HK-2 (cell line): ENCODE measurements around the gene PCMTD2.

Experiments
- DNase-seq: peaks from one replicate; pipeline ENCODE4 v3.0.0-alpha.2; 2018; ENCODE audit not compliant: unreplicated experiment

The PCMTD2 gene

DNA sequence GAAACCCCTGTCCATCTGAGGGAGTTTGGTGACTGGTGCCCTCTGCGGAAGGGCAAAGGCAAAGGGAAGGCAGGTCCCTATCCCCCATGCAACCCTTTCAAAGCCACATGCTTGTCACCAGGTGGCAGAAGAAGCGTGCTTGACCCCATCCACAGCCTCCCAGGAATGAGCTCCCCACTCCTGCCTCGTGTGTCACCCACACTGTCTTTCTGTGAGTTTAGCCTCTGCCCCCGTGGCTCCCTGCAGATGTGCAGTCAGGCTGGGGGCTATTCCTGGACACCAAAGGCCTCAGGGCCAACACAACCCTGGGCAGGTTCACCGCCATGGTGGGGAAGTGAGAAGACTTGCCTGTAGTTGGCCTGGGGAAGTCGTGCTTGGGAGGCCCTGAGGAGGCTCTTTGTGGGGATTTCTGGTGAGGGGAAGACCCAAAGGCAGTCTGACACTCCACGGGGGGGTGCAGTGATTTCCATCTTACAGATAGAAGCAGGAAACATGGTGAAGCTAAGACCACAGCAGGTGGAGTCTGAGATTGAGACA is 16.6 kb upstream of the PCMTD2 start:
- DNase-seq = no peak

DNA sequence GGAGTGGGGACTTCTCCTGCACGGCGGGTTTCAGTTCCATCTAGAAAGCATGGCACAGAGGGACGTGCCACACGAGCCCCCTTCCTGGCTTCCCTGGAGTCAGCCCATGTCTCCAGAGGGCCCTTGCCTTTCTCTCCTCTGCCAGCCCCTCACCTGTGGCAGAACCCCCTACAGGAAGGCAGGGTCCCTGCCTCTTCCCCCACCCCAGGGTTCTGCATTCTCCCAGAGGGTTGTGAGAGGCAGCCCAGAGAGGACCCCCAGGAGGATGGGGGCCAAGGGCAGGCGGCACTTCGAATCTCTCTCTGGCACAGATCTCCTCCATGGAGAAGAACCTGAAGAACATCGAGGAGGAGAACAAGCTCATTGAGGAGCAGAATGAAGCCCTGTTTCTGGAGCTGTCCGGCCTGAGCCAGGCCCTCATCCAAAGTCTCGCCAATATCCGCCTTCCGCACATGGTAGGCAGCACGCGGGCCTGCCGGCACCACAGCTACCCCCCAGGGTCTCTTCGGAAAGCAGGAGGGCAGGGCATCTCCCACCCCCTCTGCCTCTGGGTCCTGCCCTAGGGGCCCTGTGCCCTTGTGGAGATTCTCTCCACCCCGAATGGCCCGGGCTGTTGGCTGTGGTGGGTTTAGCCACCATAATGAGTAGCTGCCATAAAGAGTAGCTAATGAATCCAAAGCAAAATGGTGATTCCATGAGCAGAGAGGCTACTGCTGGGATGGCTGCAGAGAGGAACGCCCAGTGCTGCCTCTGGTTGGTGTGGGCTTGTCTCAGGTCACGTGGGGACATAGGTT is 15.9 kb upstream of the PCMTD2 start:
- no peak for DNase-seq

DNA sequence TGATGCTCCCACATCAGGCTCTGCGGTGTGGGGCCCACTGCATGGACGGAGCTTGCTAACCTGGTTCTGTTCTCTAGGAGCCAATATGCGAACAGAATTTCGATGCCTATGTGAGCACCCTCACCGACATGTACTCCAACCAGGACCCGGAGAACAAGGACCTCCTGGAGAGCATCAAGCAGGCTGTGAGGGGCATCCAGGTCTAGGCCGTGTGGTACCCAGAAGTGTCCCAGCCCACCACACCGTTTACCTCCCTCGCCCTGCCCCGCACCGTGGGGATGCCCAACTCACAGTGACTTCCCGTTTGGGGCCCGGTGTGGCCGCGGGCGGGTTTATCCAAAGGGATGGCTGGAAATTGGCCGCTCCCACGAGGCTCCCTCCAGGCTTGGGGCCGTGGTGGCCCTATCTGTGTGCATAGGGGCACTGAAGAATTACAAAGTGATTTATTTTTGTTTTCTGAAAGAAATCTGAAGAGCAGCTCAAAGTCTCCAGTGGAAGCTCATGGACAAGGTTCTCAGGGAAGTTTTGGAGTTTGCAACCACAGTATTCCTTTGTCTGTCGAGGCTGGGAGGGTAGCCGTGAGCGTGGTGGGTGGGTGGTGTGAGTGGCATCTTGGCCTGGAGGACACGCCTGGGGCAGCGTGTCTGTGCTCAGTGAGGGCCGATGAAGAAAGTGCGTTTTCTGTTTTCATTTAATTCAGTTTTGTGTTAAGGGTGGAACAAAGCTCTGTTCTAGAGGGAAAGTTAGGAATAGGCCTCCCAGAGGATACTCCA is 15.1 kb upstream of the PCMTD2 start:
- no peak for DNase-seq

DNA sequence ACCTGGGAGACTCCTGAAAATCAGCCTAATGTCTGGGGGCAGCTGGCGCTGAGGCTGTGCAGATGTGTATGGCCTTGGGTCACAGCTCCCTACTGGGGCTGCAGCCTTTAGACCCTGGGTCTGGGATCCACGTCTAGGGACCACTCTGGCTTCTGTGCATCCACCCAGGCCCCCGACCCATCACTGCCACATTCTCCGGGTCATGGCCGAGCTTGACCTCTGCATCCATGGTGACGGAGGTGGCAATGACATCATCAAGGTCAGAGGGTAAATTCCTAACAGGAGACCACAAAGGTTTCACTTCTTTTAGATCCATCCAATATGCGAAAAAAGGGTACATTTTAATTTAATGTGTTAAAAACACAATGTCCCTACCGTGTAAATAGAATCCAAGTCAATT is 14.5 kb upstream of the PCMTD2 start:
- DNase-seq = no peak

DNA sequence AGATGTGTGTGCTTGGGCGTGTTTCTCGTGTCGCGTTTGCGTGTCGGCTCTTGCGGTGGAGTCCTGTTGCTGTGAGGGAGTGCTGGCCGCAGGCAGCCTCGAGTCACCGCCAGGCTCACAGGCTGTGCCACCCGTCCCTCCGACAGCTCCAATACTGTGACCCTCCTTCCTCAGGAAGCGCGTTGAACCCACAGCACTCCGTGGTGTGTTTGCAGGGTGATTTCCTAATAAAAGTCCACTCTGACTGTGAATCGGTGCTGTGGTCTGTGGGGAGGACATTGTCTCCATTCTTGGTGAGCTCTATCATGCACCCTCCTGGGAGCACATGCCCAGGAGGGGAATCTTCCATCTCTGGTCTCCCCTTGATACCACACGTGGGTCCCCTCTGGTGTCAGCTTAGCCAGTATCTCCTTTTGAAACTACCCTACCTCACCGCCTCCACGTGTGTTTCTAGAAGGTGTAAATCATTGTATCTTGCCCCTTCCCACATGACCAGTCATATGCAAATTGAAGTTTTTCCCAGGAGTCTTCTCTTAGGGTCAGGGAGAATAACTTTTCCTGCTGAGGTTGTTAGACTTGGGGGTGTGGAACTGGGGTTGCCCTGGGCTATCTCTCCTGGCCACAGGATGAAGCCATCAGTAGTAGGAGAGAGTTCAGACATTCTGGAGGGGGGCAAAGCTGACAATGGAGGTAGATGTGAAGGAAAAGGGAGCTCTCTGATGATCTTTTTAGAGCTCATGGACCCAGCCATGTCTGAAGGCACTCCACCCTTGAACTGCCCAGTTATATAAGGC is 13.3 kb upstream of the PCMTD2 start:
- no peak for DNase-seq

DNA sequence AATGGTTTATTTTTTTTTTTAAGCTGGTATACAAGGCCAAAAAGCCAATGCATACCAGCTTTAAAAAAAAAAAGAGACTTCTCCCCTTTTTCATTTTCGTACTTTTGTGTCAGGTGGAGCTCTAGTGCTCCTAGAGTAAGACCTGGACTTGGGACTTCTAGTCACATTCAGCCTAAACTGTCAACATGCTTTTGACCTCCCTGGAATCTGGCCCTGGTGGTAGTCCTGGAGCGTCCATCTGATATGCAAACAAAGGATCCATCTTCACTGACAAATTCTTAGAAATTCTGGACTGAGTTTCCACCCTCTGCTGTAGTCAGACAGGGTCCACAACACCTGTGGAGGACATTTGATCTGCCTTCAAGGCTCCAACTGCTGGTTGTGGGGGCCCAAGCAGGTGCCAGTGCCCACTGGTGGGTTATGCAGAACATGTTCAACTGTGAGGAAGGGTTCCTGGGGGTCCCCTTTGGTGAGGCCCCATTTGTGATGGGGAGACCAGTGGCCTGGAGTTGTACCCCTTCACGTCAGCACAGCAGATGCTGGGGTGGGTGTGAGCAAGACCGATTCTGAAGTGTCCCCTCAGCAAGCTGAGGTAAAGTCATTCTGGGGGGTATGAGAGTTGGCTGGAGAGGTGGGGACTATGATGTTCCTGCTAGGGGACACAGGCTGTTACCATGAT is 12.6 kb upstream of the PCMTD2 start:
- no peak for DNase-seq

DNA sequence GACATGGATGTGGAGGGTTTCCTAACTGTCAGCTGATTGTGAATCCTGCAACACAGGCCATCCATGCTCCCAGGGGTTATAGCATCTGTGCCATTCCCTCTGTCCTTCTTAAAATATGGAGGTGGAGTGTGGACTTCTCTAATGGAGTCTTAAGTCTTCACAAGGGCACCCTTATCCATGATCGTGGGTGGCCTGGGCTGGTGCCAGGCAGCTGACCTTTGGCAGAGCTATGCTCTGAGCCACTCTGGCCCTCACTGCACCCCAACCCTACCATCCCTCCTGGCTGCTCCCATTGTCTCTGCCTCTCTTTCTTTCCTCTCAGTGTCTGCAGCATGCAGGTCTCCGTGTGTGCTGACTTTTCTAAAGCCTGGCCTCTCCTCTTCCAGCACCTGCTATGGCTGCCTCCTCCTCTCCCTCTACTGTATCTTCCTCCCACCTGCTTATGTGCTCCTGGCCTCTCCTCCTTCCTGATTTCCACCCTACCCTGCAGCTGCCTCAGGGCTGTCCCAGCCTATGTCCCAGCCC is 11.2 kb upstream of the PCMTD2 start:
- no peak for DNase-seq

DNA sequence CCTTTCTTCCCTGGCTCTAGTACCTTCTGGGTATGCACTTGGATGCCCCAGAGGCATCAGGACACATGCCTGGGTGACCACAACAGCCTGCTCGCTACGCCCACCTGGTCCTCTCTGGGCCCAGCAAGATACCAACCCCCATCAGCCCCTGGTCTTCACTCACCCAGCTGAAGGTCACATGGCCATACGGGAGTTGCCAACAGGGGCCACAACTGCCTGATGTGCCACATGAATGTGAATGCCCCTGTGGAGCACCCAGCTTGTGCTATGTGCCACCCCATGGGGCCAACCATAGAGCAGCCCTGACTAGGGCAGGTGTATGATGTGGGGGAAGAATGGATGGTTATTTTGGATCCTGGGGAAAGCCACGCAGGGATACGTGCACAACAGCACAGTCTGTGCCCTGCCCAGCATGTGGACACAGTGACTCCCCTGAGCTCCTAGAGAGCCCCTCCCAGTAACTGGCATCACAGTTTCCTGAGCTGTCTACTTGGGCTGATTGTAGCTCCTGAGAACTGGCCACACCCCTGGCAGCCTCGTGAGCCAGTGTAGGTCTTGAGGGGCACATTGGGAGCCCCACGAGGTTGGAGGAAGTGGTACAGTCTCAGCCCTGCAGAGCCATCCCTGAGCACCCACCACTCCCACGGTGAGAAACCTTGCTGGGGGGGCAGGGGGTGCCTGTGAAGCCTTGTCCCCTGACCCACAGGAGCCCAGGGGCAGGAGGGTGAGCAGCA is 10.5 kb upstream of the PCMTD2 start:
- DNase-seq = no peak

DNA sequence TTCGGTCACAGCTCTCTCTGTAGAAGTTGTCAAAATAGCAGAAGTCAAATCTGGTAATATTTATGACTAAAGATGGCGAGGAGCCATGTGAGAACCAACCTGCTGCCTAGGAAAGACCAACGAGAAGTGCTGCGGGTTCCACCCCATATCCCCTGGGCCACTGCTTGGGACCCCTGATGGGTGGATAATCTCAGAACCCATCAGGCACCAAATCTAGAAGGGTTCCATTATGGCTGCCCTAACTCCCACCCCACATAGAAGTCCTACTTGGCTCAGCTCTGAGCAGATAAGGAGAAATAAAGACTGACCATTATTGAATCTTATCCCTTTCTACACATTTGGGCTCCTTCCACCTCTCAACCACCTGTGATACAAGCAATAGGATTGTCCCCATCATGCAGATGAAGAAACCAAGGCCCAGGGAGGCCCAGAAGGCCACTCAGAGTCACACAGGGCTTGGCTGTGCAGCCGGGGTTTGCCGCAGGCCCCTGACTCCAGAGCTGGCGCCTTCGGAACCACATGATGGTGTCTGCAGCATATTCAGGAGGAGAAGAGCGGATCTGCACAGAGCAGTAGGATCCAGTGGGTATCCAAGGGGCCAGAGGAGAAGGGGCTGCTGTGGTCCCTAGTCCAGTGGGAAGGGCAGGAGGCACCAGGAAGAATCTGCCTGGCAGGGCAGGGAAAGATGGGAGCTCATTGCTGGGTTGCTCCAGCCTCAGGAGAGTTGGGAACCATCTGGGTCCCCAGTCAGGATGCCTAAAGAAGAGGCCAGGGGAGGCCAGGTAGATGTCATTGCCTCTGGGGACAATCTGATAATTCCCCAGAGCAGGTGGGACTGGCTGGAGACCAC is 9.6 kb upstream of the PCMTD2 start:
- DNase-seq = no peak

DNA sequence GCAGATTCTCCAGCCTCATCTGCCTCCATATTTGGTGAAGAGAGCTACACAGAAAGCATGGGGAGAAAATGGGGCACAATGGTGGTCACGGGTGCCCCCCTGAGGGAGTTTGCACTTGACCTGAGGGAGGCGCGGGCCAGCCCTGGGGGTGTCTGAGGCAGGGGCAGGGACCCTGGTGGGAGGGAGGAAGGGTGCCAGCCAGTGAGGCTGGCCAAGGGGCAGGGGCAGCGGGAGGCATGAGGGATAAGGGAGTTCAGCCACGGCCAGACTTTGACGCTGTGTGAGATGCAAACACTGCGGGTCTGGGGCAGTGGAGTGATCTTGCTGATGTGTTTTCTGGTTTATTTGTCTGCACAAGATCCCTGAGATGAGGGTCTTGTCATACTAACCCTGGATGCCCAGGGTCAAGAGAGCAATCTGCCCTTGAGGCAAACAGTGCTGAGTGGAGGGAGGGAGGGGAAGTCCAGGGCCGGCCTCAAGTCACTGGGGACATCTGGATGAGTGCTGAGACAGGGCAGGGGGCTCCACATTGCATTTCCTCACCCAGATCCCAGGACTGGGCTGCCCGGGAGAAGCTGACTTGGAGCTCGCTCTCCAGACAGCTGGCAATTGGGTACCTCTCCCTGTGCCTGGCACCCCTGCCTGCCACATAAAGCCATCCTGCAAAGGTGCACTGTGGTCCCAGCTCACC is 8.8 kb upstream of the PCMTD2 start:
- no peak for DNase-seq

DNA sequence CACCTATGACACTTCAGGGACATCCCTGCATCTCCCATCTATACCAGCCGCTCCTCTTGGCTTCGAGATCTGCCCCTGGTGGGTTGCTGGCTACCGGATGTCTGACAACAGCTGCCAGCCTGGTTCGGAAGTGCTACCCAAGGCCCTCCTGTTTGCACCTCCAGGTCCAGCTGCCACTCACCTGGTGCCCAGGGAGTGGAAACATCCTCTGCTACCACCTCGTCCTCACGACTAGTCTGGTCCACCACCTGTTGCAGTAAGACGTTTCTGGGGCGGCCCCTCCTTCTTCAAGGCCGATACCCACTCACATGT is 8.3 kb upstream of the PCMTD2 start:
- no peak for DNase-seq

DNA sequence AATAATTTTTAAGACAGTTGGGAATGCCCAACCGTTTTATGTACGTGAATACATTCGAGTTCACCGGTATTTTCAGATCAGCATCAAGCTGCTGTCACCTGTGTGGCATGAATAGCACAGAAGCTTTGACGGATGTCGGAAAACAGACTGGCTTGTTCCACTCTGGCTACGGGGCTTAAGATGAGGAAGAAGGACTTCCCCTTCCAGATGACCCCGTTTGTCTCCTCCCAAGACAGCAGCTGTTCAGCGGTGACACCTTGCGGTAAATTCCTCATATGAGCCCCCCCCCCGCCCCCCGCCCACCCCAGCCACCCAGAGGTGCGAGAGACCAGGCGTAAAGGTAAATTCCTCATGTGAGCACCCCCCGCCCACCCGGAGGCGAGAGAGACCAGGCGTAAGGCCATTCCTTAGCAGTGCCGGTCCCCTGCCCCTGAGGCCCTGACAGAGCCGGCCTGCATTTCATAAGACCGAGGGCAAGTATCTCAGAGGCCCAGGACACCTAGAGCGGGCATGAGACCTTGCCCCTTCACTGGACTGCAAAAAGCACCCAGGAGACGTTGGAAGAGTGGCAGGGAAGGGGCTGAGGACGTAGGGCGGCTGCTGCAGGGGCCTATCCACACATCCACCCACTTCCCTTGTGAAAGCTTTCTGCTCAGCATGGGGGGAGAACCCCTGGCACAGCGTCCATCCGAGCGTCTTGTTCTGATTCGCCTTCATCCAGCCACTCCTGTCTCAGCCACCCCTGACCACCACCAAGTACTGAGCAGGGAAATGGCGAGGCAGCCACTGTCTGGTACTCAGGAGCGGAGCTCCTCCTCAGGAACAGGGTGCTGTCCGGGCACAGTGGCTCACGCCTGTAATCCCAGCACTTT is 7.3 kb upstream of the PCMTD2 start:
- no peak for DNase-seq

DNA sequence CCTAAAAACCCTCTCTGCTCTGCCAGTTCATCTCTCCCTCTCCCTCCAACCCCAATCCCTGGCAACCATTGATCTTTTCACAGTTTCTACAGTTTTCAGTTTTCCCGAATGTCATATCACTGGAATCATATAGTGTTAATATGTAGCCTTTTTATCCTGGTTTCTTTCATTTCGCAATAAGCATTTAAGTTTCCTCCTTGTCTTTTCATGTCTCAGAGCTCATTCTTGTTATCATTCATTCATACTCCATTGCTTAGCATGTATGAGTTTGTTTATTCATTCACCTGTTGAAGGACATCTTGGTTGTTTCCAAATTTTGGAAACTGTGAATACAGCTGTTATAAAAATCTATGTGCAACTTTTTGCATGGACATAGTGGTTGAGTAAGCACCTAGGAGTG is 5.5 kb upstream of the PCMTD2 start:
- DNase-seq = no peak

DNA sequence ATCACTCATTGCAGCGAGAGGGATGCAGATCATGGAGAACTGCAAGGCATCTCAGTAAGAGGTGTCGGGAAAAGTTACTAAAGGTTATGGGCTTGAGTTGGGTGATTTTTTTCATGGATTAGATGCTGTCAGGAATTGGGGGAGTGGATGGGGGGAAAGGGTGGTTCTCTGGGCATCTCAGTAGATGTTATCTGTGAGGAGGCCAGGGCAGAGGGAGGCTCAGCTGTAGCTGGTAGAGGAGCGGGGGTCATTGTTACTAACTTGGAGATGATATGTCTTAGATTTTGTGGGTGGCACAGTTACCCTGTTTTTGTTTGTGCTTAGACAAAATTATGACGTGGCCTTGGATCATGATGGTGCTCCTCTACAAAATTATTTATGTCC is 2.6 kb upstream of the PCMTD2 start:
- no peak for DNase-seq

DNA sequence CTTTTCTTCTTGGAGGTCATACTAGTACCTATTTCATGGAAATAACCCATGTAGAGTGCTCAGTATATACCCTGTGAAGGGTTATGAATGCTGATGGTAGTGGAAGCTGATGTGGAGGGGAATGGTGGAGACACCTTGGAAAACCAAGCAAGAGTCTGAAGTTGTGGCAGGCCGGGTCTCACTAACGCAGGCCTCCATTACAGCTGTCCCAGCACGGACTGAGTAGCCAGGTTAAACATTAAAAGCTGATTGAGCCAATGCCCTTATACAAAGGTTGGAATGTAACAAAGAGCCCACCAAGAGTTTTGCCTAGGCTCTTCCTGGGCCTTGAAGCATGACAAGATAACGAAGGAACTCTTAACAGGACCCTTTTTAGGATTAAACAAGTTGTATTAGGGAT is 2.1 kb upstream of the PCMTD2 start:
- no peak for DNase-seq

DNA sequence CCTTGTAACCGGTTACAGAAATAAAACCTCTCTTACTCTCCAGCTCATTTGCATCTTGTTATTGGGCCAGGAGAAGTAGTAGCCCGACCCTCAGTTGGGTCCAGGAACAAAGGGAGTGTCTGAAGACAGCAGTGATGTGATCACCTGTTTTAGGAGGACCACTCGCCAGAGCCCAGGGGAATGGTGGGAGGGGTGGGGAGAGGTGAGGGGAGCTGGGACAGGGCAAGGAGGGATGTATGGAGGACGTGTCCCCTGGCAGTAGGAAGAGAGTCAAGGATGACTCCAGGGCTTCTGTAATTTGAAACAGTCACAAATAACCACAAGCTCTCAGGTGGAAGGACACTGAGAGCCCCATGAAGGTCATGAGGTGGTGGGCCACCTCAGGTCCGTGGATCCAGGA is 1.4 kb upstream of the PCMTD2 start:
- no peak for DNase-seq

DNA sequence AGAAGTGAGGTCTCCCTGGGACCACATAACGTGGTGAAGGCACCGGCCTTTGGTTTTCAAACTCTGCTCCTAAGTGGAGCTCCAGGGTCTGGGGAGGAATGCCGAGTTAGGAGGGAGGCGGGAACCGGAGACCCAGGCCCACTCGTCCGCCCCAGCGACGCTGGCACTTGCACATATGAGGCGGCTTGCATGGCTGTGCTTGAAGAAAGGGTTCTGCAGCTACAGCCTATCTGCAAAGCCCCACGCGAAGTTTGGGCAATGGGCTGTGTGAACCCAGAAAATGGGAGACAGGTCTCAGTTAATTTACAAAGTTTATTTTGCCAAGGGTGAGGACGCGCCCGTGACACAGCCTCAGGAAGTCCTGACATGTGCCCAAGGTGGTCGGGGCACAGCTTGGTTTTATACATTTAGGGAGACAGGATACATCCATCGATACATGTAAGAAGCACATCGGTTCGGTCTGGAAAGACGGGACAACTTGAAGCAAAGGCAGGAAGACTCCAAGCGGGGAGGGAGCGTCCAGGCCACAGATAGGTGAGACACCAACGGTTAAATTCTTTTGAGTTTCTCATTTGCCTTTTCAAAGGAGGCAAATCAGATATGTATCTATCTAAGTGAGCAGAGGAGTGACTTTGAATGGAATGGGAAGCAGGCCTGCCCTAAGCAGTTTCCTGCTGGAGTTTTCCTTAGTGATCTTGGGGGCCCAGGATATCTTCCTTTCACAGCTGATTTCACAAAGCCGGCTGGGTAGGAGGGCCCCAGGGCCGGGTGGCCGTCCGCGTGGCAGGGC is 782 bp upstream of the PCMTD2 start:
- no peak for DNase-seq
